ENCODE measurements around the gene MAEA.

- no peak for TF ChIP-seq EZH2 (IDR thresholded peaks at IDR 0.05; ENCODE audit: insufficient read depth, poor library complexity, severe bottlenecking)
- TF ChIP-seq EZH2phosphoT487 (IDR thresholded peaks at IDR 0.05; ENCODE audit: insufficient read depth, low read depth), result no peak
These were observed 47.7 kb upstream of the MAEA start for GRCh38 chr4:1241936-1242505.
